ENCODE measurements around the gene DMC1. TPM values are rescaled to one million over a fixed set of nuclear protein-coding genes. Genes with fewer than 3 reads are reported as not detected.

Gene DMC1, protein sequence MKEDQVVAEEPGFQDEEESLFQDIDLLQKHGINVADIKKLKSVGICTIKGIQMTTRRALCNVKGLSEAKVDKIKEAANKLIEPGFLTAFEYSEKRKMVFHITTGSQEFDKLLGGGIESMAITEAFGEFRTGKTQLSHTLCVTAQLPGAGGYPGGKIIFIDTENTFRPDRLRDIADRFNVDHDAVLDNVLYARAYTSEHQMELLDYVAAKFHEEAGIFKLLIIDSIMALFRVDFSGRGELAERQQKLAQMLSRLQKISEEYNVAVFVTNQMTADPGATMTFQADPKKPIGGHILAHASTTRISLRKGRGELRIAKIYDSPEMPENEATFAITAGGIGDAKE
- total RNA-seq (2012; rRNA removed) (0.18 and 1.1 TPM in 2 replicates), polyA plus RNA-seq (2012; rRNA removed) (0.38 and 0.46 TPM in 2 replicates), Bru-seq, nascent RNA (percentile 14 among the genes with signal in this experiment), BruChase-seq, experiment 1, labeled RNA remaining after a 6-hour chase (percentile 17 among the genes with signal in this experiment), BruChase-seq, experiment 2, labeled RNA remaining after a 2-hour chase (percentile 12 among the genes with signal in this experiment)
- 0.02 and 0.15 TPM in 2 replicates for polyA plus RNA-seq (2012; cell fraction: cytosol; rRNA removed)
- 0.11 TPM in 1 of 2 replicates, not detected in the other for polyA plus RNA-seq (2012; cell fraction: nucleus; rRNA removed; ENCODE audit: low replicate concordance)
- long read RNA-seq: 0 reads

DNA sequence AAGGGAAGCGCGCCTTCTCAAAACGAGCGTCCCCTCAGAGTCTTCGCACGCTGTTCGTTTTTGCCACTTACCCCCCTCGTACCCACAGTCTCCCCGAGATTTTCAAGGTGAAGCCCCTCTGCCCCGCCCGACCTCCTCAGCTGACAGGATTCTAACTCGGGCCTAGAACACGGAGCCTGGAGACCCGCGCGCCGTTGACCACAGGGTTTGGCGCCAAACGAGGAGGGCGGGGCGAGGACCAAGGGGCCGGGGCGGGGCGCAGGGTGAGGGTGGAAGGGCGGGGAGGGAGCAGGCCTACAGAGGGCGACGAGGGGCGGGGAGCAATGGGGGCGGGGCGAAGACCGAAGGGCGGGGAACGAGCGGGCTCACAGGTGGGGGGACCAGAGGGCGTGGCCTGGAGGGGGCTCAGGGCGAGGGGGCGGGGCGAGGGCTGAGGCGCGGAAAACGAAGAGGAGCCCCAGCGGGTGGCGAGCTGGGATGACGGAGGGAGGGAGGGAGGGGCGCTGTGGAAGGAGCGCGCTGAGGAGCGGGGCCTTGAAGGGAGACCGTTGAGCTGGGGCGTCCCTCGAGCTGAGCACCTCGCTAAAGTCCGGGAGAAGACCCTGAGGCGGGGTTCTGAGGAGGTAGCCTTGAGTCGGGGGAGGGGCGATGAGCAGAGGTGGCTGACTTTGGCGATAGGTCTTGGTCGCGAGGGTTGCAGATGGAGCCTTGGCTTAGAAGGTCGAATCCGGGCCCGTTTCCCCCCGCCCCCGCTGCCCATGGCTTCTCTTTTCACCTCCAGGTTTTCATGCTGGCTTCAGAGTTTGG, at the start of gene DMC1:
TSS of gene DMC1 (minus strand) at position 212 of the 807 bp plus-strand sequence. CDS start 1,927 bp downstream, outside the sequence.
- CTCF ChIA-PET: interaction anchor here (0.6 to 2.8 kb wide), 2 partner anchors 159 to 518 kb away, joined by 5 to 7 read pairs; no protein-coding TSS in a partner anchor
- in situ Hi-C loops (cut with MboI; ENCODE audit: low sequenced_read_pairs) (loop anchor here (10.0 kb wide), 1 partner anchor 515 kb away; the partner anchor contains the start of gene PICK1), intact Hi-C loops (cut with micrococcal nuclease) (loop anchor here (5.0 to 10.0 kb wide), 4 partner anchors 68 to 328 kb away; no protein-coding TSS in a partner anchor), dilution Hi-C loops (cut with HindIII; ENCODE audit: low sequenced_read_pairs, unreplicated experiment) (no loop called here)
- no TSS peak for BruUV-seq (replicated peaks)
- WGBS, 2 experiments (ENCODE audit: extremely low coverage in 2 of 2, insufficient read length in 1 of 2): 0% methylated on average over 2 of the region's 64 CpGs; no CpG with 5 or more reads in 1 of the 2 experiments
- Histone ChIP-seq H3K9ac (ENCODE audit: low read depth, low read length) (peak within 1 kb of the TSS; percentile 89), H3K36me3 (ENCODE audit: control insufficient read depth, insufficient read depth, low read length) (no peaks in the 10 kb centered on the region), H3K9me3 (ENCODE audit: control insufficient read depth, insufficient read depth, low read length) (no peaks in the 10 kb centered on the region), H3K4me2 (ENCODE audit: low read depth, low read length) (peak within 1 kb of the TSS; percentile 94), H4K8ac (ENCODE audit: low read depth in 2 of 2, low read length in 2 of 2) (peak within 1 kb of the TSS; percentile 86 to 93; a peak in 3 of 4 replicates), H3K18ac (ENCODE audit: low read depth, low read length) (peak within 1 kb of the TSS; percentile 45), H3K56ac (ENCODE audit: extremely low read depth, insufficient read depth, low read length) (peak within 1 kb of the TSS; percentile 70), H3K9me1 (ENCODE audit: insufficient read depth, low read length) (0 out of 2 replicates have a peak, but pooled peaks cover 3% of the 10 kb centered on the region), H3K4me1 (ENCODE audit: control insufficient read depth, insufficient read depth, low read length) (no peaks in the 10 kb centered on the region; the same call in 1 of the 2 replicates), H3K23ac (ENCODE audit: low read depth, low read length) (peak within 1 kb of the TSS; percentile 69; the same call in 1 of the 2 replicates), H2BK15ac (ENCODE audit: low read depth, low read length) (no peak within 1 kb of the TSS; the same call in 2 of the 3 replicates), H3K79me1 (ENCODE audit: low read depth in 1 of 2, low read length in 2 of 2) (peaks cover 0 to 7% of the 10 kb centered on the region in 2 experiments; a peak in 1 of 4 replicates), H2BK20ac (ENCODE audit: low read depth, low read length) (no peak within 1 kb of the TSS), H4K20me1 (ENCODE audit: insufficient read depth, low read length) (no peaks in the 10 kb centered on the region), H4K91ac (ENCODE audit: insufficient read depth, low read depth, low read length) (peak within 1 kb of the TSS; percentile 58; the same call in 1 of the 2 replicates), H2BK120ac (ENCODE audit: low read depth, low read length) (no peak within 1 kb of the TSS), H3K14ac (replicated peaks; ENCODE audit: low read depth, low read length) (peak within 1 kb of the TSS; percentile 61), H3K4me3 (ENCODE audit: insufficient read depth, low read depth, low read length) (peak within 1 kb of the TSS; percentile 99), H2AFZ (replicated peaks; ENCODE audit: low read length, poor library complexity) (peak within 1 kb of the TSS; percentile 95), H3K27me3 (ENCODE audit: control insufficient read depth, insufficient read depth, low read length) (0 out of 2 replicates have a peak, but pooled peaks cover 2% of the 10 kb centered on the region), H2AK5ac (ENCODE audit: low read depth, low read length) (0 out of 2 replicates have a peak within 1 kb of the TSS, but pooled peaks have one; percentile 25), H2BK5ac (ENCODE audit: low read depth, low read length, poor library complexity, severe bottlenecking) (no peak within 1 kb of the TSS), H3K27ac (ENCODE audit: insufficient read depth, low read length) (peak within 1 kb of the TSS; percentile 73; the same call in 1 of the 2 replicates), H2AK9ac (replicated peaks; ENCODE audit: low read depth, low read length, poor library complexity) (peak within 1 kb of the TSS; percentile 33), H3K4ac (ENCODE audit: low read depth, low read length) (peak within 1 kb of the TSS; percentile 22), H4K5ac (ENCODE audit: low read depth, low read length) (peak within 1 kb of the TSS; percentile 91)
- ATAC-seq (ENCODE audit: low read depth): peak; percentile 94
- DNase-seq: peak; percentile 69
- TF ChIP-seq POLR2A (IDR thresholded peaks at IDR 0.05; ENCODE audit: low read depth, low read length): no peak
- peak; percentile 2; the same call in 1 of the 2 replicates for TF ChIP-seq MAZ (IDR thresholded peaks at IDR 0.05; ENCODE audit: borderline replicate concordance, low read depth, low read length)
- TF ChIP-seq BHLHE40 (IDR thresholded peaks at IDR 0.05; ENCODE audit: low read depth, low read length): no peak
- TF ChIP-seq, protein P1, sequence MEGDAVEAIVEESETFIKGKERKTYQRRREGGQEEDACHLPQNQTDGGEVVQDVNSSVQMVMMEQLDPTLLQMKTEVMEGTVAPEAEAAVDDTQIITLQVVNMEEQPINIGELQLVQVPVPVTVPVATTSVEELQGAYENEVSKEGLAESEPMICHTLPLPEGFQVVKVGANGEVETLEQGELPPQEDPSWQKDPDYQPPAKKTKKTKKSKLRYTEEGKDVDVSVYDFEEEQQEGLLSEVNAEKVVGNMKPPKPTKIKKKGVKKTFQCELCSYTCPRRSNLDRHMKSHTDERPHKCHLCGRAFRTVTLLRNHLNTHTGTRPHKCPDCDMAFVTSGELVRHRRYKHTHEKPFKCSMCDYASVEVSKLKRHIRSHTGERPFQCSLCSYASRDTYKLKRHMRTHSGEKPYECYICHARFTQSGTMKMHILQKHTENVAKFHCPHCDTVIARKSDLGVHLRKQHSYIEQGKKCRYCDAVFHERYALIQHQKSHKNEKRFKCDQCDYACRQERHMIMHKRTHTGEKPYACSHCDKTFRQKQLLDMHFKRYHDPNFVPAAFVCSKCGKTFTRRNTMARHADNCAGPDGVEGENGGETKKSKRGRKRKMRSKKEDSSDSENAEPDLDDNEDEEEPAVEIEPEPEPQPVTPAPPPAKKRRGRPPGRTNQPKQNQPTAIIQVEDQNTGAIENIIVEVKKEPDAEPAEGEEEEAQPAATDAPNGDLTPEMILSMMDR (conservative IDR thresholded peaks at IDR 0.05; ENCODE audit: low read depth, low read length): no peak
- TF ChIP-seq, protein P2, sequence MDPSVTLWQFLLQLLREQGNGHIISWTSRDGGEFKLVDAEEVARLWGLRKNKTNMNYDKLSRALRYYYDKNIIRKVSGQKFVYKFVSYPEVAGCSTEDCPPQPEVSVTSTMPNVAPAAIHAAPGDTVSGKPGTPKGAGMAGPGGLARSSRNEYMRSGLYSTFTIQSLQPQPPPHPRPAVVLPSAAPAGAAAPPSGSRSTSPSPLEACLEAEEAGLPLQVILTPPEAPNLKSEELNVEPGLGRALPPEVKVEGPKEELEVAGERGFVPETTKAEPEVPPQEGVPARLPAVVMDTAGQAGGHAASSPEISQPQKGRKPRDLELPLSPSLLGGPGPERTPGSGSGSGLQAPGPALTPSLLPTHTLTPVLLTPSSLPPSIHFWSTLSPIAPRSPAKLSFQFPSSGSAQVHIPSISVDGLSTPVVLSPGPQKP (IDR thresholded peaks at IDR 0.05; ENCODE audit: borderline replicate concordance, low read depth, low read length): no peak
- no peak for TF ChIP-seq NFE2L2 (IDR thresholded peaks at IDR 0.05; ENCODE audit: low read depth, low read length)
- no peak for TF ChIP-seq RCOR1 (IDR thresholded peaks at IDR 0.05; ENCODE audit: insufficient replicate concordance, low read length)
- POLR2A ChIA-PET (ENCODE audit: unreplicated experiment): interaction anchor here (0.5 kb wide), 1 partner anchor 16 kb away, joined by 4 read pairs; no protein-coding TSS in a partner anchor
